GM21381 (cell line): ENCODE results near the gene GJA9.
"Not testable (repeated sequence)": the region's sequence is repeated elsewhere in the genome, so short reads cannot be mapped to it uniquely, and the experiment has no call there.

Experiments
- ATAC-seq: cut with Tn5 transposase; IDR thresholded peaks from one replicate; pipeline ENCODE4 v1.9.1; 2021; ENCODE audit warnings: mild to moderate bottlenecking, moderate library complexity; ENCODE audit not compliant: unreplicated experiment

The GJA9 gene

GRCh38 chr1:38875811-38876210, 5.6 kb downstream of the GJA9 start:
- no peak for ATAC-seq

GRCh38 chr1:38873027-38873969, 8.1 kb downstream of the GJA9 start, which contains the start of gene MYCBP:
Gene MYCBP, minus strand, starts transcription at chr1:38873348. Its CDS starts 43 bp downstream, at chr1:38873305.
- ATAC-seq, result peak; percentile 94

- peak; percentile 22 for ATAC-seq
Measured at GRCh38 chr1:38872401-38873026, 8.9 kb downstream of the GJA9 start.

- no peak for ATAC-seq
Measured at GRCh38 chr1:38870996-38871395, 10.4 kb downstream of the GJA9 start.

- ATAC-seq, result no peak
Measured at GRCh38 chr1:38867208-38867607, 14.2 kb downstream of the GJA9 start.

- no peak for ATAC-seq
Measured at GRCh38 chr1:38865112-38865715, 16.2 kb downstream of the GJA9 start.

- no peak for ATAC-seq
Measured at GRCh38 chr1:38860454-38860795, 21.0 kb downstream of the GJA9 start.

GRCh38 chr1:38859561-38860453, 21.6 kb downstream of the GJA9 start, which contains the start of gene RRAGC:
Gene RRAGC, minus strand, starts transcription at chr1:38859772. Its CDS starts 126 bp downstream, at chr1:38859646.
- ATAC-seq, result peak; percentile 89

GRCh38 chr1:38858833-38859560, 22.4 kb downstream of the GJA9 start:
- ATAC-seq, result peak; percentile 37

- no peak for ATAC-seq
Measured at GRCh38 chr1:38852780-38853179, 28.6 kb downstream of the GJA9 start.

- no peak for ATAC-seq
Measured at GRCh38 chr1:38848071-38848470, 33.3 kb downstream of the GJA9 start.

GRCh38 chr1:38846210-38846609, 35.2 kb downstream of the GJA9 start:
- no peak for ATAC-seq

GRCh38 chr1:38845088-38845487, 36.3 kb downstream of the GJA9 start:
- ATAC-seq, result not testable (repeated sequence)

- ATAC-seq, result no peak
Measured at GRCh38 chr1:38840281-38840680, 41.1 kb downstream of the GJA9 start.

GRCh38 chr1:38839363-38839762, 42.0 kb downstream of the GJA9 start:
- ATAC-seq, result no peak

GRCh38 chr1:38836316-38836715, 45.1 kb downstream of the GJA9 start:
- ATAC-seq, result not testable (repeated sequence)

GRCh38 chr1:38834937-38835827, 46.2 kb downstream of the GJA9 start:
- ATAC-seq, result no peak

GRCh38 chr1:38834221-38834782, 47.1 kb downstream of the GJA9 start:
- no peak for ATAC-seq

- no peak for ATAC-seq
Measured at GRCh38 chr1:38833146-38833545, 48.2 kb downstream of the GJA9 start.
